H1 (cell line): ENCODE measurements around the gene ZFAND2B. TPM values are rescaled to one million over a fixed set of nuclear protein-coding genes. Genes with fewer than 3 reads are reported as not detected.

Source experiments
- CTCF ChIA-PET: fragments of 300-600 bp; sonication (Branson Sonifier 250); formaldehyde crosslinking; loops from one replicate; lab custom pipeline; 2021; ENCODE audit not compliant: partially characterized antibody; lab: Charles Lee
- POLR2A ChIA-PET: fragments of 300-600 bp; sonication (Branson Sonifier 250); formaldehyde crosslinking; loops from one replicate; lab custom pipeline; 2021; ENCODE audit warnings: inconsistent platforms; ENCODE audit not compliant: partially characterized antibody; lab: Charles Lee
- DNase-seq, 2 experiments: peaks; one replicate each; pipeline versions ENCODE4 v3.0.0 to v3.0.0-alpha.2; 2010 to 2022; ENCODE audit warnings: low spot score in 2 of 2, low read depth in 1 of 2, mixed read lengths in 1 of 2
- FAIRE-seq: peaks from 2 replicates; lab custom pipeline; 2011; peaks lifted over from hg19 to GRCh38; lab: Jason Lieb, UNC
- H2AFZ ChIP-seq: 2 replicates; pipeline ENCODE4 v1.8.1; 2012; ENCODE audit warnings: low read length, inconsistent platforms
- H2AK5ac ChIP-seq: 2 replicates; pipeline ENCODE4 v1.6.1; 2013; ENCODE audit warnings: low read depth, low read length
- H2BK120ac ChIP-seq: replicated peaks from 2 replicates; pipeline ENCODE3; 2013; ENCODE audit warnings: low read depth, low read length, inconsistent platforms
- H2BK12ac ChIP-seq: 2 replicates; pipeline ENCODE4 v1.6.1; 2013; ENCODE audit warnings: low read depth, low read length
- H2BK15ac ChIP-seq: 2 replicates; pipeline ENCODE4 v1.6.1; 2013; ENCODE audit warnings: low read length
- H2BK20ac ChIP-seq: 2 replicates; pipeline ENCODE4 v1.6.1; 2013; ENCODE audit warnings: low read length
- H2BK5ac ChIP-seq: 2 replicates; pipeline ENCODE4 v1.6.1; 2013; ENCODE audit warnings: low read depth, low read length
- H3K14ac ChIP-seq: 2 replicates; pipeline ENCODE4 v1.6.1; 2013; ENCODE audit warnings: inconsistent platforms; ENCODE audit not compliant: insufficient read length
- H3K18ac ChIP-seq: 2 replicates; pipeline ENCODE4 v1.6.1; 2013; ENCODE audit warnings: low read length; ENCODE audit errors: extremely low read depth
- H3K23ac ChIP-seq: 2 replicates; pipeline ENCODE4 v1.6.1; 2013; ENCODE audit warnings: inconsistent platforms; ENCODE audit not compliant: insufficient read length
- H3K23me2 ChIP-seq: 2 replicates; pipeline ENCODE4 v1.6.1; 2013; ENCODE audit warnings: low read depth, low read length
- H3K27ac ChIP-seq: 2 replicates; pipeline ENCODE4 v1.6.1; 2011; ENCODE audit warnings: low read depth, low read length, inconsistent platforms
- H3K27me3 ChIP-seq, 4 experiments: replicated peaks in 1 of 4; 1 replicate in 1 of 4; 2 replicates in 3 of 4; pipeline versions ENCODE4 v1.6.1 to v1.8.1; 2011 to 2013; ENCODE audit warnings: low read length in 3 of 4, mild to moderate bottlenecking in 3 of 4, inconsistent platforms in 2 of 4, mixed read lengths in 2 of 4, moderate library complexity in 1 of 4; ENCODE audit not compliant: control insufficient read depth in 3 of 4, insufficient read depth in 3 of 4; ENCODE audit errors: extremely low read depth in 1 of 4
- H3K36me3 ChIP-seq, 4 experiments: 2 replicates each; pipeline versions ENCODE4 v1.6.1 to v1.8.1; 2011 to 2013; ENCODE audit warnings: mild to moderate bottlenecking in 4 of 4, low read length in 3 of 4, moderate library complexity in 2 of 4, control low read depth in 1 of 4, inconsistent platforms in 1 of 4; ENCODE audit not compliant: insufficient read depth in 4 of 4, control insufficient read depth in 2 of 4
- H3K4ac ChIP-seq: replicated peaks from 2 replicates; pipeline ENCODE3; 2013; ENCODE audit warnings: low read length, low read depth, mixed read lengths, inconsistent platforms; ENCODE audit not compliant: insufficient read length
- H3K4me1 ChIP-seq, 4 experiments: replicated peaks in 1 of 4; 1 replicate in 1 of 4; 2 replicates in 3 of 4; pipeline versions ENCODE4 v1.6.1 to v1.8.1; 2011 to 2013; ENCODE audit warnings: low read length in 3 of 4, inconsistent platforms in 2 of 4, mixed read lengths in 1 of 4; ENCODE audit not compliant: insufficient read depth in 4 of 4, control insufficient read depth in 3 of 4
- H3K4me2 ChIP-seq, 2 experiments: 2 replicates each; pipeline versions ENCODE4 v1.6.1 to v1.8.1; 2011 to 2013; ENCODE audit warnings: low read depth in 2 of 2, low read length in 2 of 2, control low read depth in 1 of 2, inconsistent platforms in 1 of 2, mild to moderate bottlenecking in 1 of 2; ENCODE audit not compliant: insufficient read depth in 1 of 2
- H3K4me3 ChIP-seq, 4 experiments: fragments of 200-600, 300-600 bp in 1 of 4; sonication (generic), shearing (Covaris generic), sonication (Bioruptor Twin) in 1 of 4; 2 replicates each; pipeline versions ENCODE4 v1.5.1 to v1.8.1; 2011 to 2016; ENCODE audit warnings: low read length in 4 of 4, low read depth in 3 of 4, control low read depth in 2 of 4, inconsistent platforms in 2 of 4, mild to moderate bottlenecking in 2 of 4, mixed read lengths in 1 of 4, moderate library complexity in 1 of 4; ENCODE audit not compliant: insufficient read depth in 2 of 4; ENCODE audit errors: extremely low read depth in 1 of 4
- H3K56ac ChIP-seq: replicated peaks from 2 replicates; pipeline ENCODE3; 2013; ENCODE audit warnings: low read depth, mild to moderate bottlenecking, mixed read lengths, low read length, inconsistent platforms; ENCODE audit not compliant: insufficient read length
- H3K79me1 ChIP-seq: 2 replicates; pipeline ENCODE4 v1.6.1; 2013; ENCODE audit warnings: low read depth, low read length, control low read depth
- H3K79me2 ChIP-seq, 2 experiments: 2 replicates each; pipeline versions ENCODE4 v1.6.1 to v1.8.1; 2012 to 2013; ENCODE audit warnings: low read length in 2 of 2, mild to moderate bottlenecking in 2 of 2, inconsistent platforms in 1 of 2; ENCODE audit not compliant: insufficient read depth in 2 of 2, control insufficient read depth in 1 of 2
- H3K9ac ChIP-seq, 4 experiments: replicated peaks in 1 of 4; 1 replicate in 1 of 4; 2 replicates in 3 of 4; pipeline versions ENCODE4 v1.6.1 to v1.8.1; 2011 to 2013; ENCODE audit warnings: low read depth in 3 of 4, low read length in 3 of 4, control low read depth in 2 of 4, mild to moderate bottlenecking in 2 of 4, moderate library complexity in 2 of 4, inconsistent platforms in 1 of 4; ENCODE audit errors: extremely low read depth in 1 of 4
- H3K9me3 ChIP-seq, 2 experiments: 2 replicates each; pipeline versions ENCODE4 v1.6.1 to v1.8.1; 2012 to 2013; ENCODE audit warnings: mild to moderate bottlenecking in 2 of 2, moderate library complexity in 2 of 2, control low read depth in 1 of 2, inconsistent platforms in 1 of 2, low read depth in 1 of 2, low read length in 1 of 2, mixed read lengths in 1 of 2; ENCODE audit not compliant: insufficient read depth in 2 of 2
- H4K20me1 ChIP-seq, 2 experiments: replicated peaks in 1 of 2; 2 replicates each; pipeline versions ENCODE3 to v1.8.1; 2011 to 2013; ENCODE audit warnings: inconsistent platforms in 2 of 2, low read length in 2 of 2, mild to moderate bottlenecking in 1 of 2; ENCODE audit not compliant: insufficient read depth in 2 of 2, control insufficient read depth in 1 of 2
- H4K5ac ChIP-seq: 2 replicates; pipeline ENCODE4 v1.6.1; 2013; ENCODE audit warnings: low read length, low read depth, mixed read lengths, inconsistent platforms; ENCODE audit not compliant: insufficient read length
- H4K8ac ChIP-seq: 2 replicates; pipeline ENCODE4 v1.8.0; 2013; ENCODE audit warnings: mild to moderate bottlenecking, moderate library complexity, low read length, inconsistent platforms; ENCODE audit not compliant: insufficient read depth; ENCODE audit errors: extremely low read depth
- H4K91ac ChIP-seq: replicated peaks from 2 replicates; pipeline ENCODE3; 2013; ENCODE audit warnings: low read length, mixed read lengths, inconsistent platforms; ENCODE audit not compliant: insufficient read length
- CBX5 ChIP-seq: fragments of 300-800, 300-1000 bp; sonication (generic); IDR thresholded peaks from 2 replicates; pipeline ENCODE4 v1.7.1; 2016; ENCODE audit warnings: antibody characterized with exemption, low read length, low read depth
- CBX8 ChIP-seq: fragments of 300-800, 300-1000 bp; sonication (generic); IDR thresholded peaks from 2 replicates; pipeline ENCODE4 v1.7.1; 2016; ENCODE audit warnings: low read depth, low read length, borderline replicate concordance
- CEBPB ChIP-seq: IDR thresholded peaks from 2 replicates; pipeline ENCODE4 v1.6.1; 2012; ENCODE audit warnings: low read depth, low read length
- CHD2 ChIP-seq: IDR thresholded peaks from 2 replicates; pipeline ENCODE4 v1.6.1; 2012; ENCODE audit warnings: low read length, improper control_type of control experiment
- CREB1 ChIP-seq: IDR thresholded peaks from 2 replicates; pipeline ENCODE4 v1.6.1; 2012; ENCODE audit warnings: inconsistent platforms
- MAFK ChIP-seq: IDR thresholded peaks from 2 replicates; pipeline ENCODE4 v1.6.1; 2012; ENCODE audit warnings: low read depth, mild to moderate bottlenecking, improper control_type of control experiment, low read length
- NRF1 ChIP-seq: IDR thresholded peaks from 2 replicates; pipeline ENCODE4 v1.6.1; 2011; ENCODE audit warnings: mild to moderate bottlenecking, low read depth, low read length, improper control_type of control experiment
- RBBP5 ChIP-seq: IDR thresholded peaks from 2 replicates; pipeline ENCODE4 v1.7.1; 2012; ENCODE audit warnings: low read depth, mild to moderate bottlenecking, inconsistent platforms, low read length, moderate library complexity, borderline replicate concordance
- SIX5 ChIP-seq: IDR thresholded peaks from 2 replicates; pipeline ENCODE4 v1.6.1; 2011; ENCODE audit warnings: mild to moderate bottlenecking, low read depth, low read length
- TAF1 ChIP-seq: IDR thresholded peaks from 2 replicates; pipeline ENCODE4 v1.6.1; 2011; ENCODE audit warnings: mild to moderate bottlenecking, low read depth, low read length
- WGBS, 2 experiments: shearing (Covaris generic) in 1 of 2; methylation state at CpG; one replicate each; pipeline versions ENCODE4 v1.1.6 to v1.1.7; 2013 to 2015; ENCODE audit warnings: low lambda C conversion rate in 2 of 2, mixed read lengths in 2 of 2, inconsistent platforms in 1 of 2, low coverage in 1 of 2, missing lambda C conversion rate in 1 of 2; ENCODE audit not compliant: insufficient replicate concordance in 2 of 2, insufficient coverage in 1 of 2, insufficient read length in 1 of 2; ENCODE audit errors: extremely low coverage in 1 of 2, missing lambda C conversion rate in 1 of 2; 5-methylcytosine and 5-hydroxymethylcytosine counted together
- polyA plus RNA-seq, 7 experiments: library from polyadenylated mRNA; depleted of rRNA in 3 of 7; stranded (reverse) in 5 of 7; unstranded in 2 of 7; fragments of >200 nt in 5 of 7; fragments of 200-250 nt in 2 of 7; gene quantifications; 1 replicate in 5 of 7; 2 replicates in 1 of 7; 4 replicates in 1 of 7; pipeline versions ENCODE4 v1.2.1 to v1.2.3, GENCODE V29; 2011 to 2013; ENCODE audit warnings: missing spikeins in 2 of 7, mixed read lengths in 2 of 7
- total RNA-seq: library from RNA; stranded (reverse); fragmentation: NEBNext Ultra II Directional; extraction: Animal tissue kit (Norgen Biotek cat#: 25700); gene quantifications from 2 replicates; pipeline ENCODE4 v1.2.1, GENCODE V29; 2021

ZFAND2B gene
- total and polyA plus RNA-seq, 2 of the 8 experiments (the other 6 are each of a cell fraction or from before 2014, with no cell fraction given) = 16.0 to 17.9 TPM

DNA sequence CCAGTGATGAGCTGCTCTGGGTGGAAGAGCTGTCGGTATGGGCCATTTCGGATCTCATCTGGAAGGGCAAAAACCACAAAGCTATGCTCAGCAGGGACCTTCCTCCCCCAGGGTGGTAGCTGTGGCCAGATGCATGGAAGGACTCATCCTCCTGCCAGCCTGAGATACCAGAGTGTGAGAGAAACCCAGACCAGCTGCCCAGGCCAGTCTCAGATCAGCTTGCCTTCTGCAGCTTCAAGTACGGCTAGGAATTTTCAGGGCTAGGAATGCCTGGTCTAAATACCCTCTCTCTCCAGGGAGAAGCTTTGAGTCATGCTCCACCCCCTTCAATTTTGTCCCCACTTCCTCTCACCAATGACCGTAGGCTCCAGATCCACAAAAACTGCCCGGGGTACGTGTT, 45.1 kb downstream of the ZFAND2B start:
- 86% methylated on average over 6 of the region's 6 CpGs; no CpG with 5 or more reads in 1 of the 2 experiments for WGBS, 2 experiments

More for the DNA sequence above, 45.1 kb downstream of the ZFAND2B start:
- Histone ChIP-seq H3K79me2 (no peaks in the 10 kb centered on the region), H3K23me2 (peaks cover 17% of the 10 kb centered on the region), H4K91ac (no peak overlapping the region), H3K4ac (no peak overlapping the region), H3K18ac (no peak overlapping the region), H3K14ac (no peak overlapping the region), H3K4me1 (peaks cover 5 to 14% (median 9%) of the 10 kb centered on the region in 4 experiments), H3K4me2 (peak overlapping the region; percentile 31 to 92; a peak in 2 of 4 replicates), H3K27ac (no peak overlapping the region), H2AFZ (no peak overlapping the region), H3K27me3 (peaks cover 16 to 43% (median 35%) of the 10 kb centered on the region in 4 experiments), H3K9ac (no peak overlapping the region), H2BK12ac (no peak overlapping the region), H2BK120ac (no peak overlapping the region), H3K23ac (no peak overlapping the region), H2BK20ac (no peak overlapping the region), H3K9me3 (no peaks in the 10 kb centered on the region), H3K79me1 (peaks cover 2% of the 10 kb centered on the region; the same call in 1 of the 2 replicates), H2BK5ac (no peak overlapping the region), H3K36me3 (peaks cover 0 to 9% (median 5%) of the 10 kb centered on the region in 4 experiments; a peak in 5 of 8 replicates), H3K56ac (no peak overlapping the region), H4K5ac (no peak overlapping the region), H2AK5ac (no peak overlapping the region), H3K4me3 (no peak overlapping the region), H2BK15ac (0 out of 2 replicates have a peak overlapping the region, but pooled peaks have one; percentile 23), H4K8ac (no peak overlapping the region), H4K20me1 (peaks cover 0 to 2% of the 10 kb centered on the region in 2 experiments)
- TF ChIP-seq CEBPB = no peak
- no peak for TF ChIP-seq CHD2
- TF ChIP-seq CBX5 = no peak
- no peak for TF ChIP-seq MAFK
- TF ChIP-seq CBX8 = no peak
- no peak for TF ChIP-seq CREB1
- no peak for TF ChIP-seq NRF1
- no peak for TF ChIP-seq TAF1
- no peak for TF ChIP-seq RBBP5
- no peak for TF ChIP-seq SIX5
- CTCF ChIA-PET = interaction anchor here (0.7 to 6.6 kb wide), 8 partner anchors 10 to 97 kb away, joined by 3 to 118 read pairs (median 4); partner anchors contain the start of gene DNAJB2
- FAIRE-seq (no peak), DNase-seq (no peak)
- POLR2A ChIA-PET = interaction anchor here (1.8 to 14.9 kb wide), 9 partner anchors 10 to 46 kb away, joined by 6 to 190 read pairs (median 15); partner anchors contain the start of genes ABCB6, ANKZF1, ATG9A and DNAJB2
